GM15510 (cell line): Measurements from ENCODE around the gene RRAD.

Source experiments
- POLR2A ChIP-seq: IDR thresholded peaks from 3 replicates; pipeline ENCODE4 v1.6.1; 2011; ENCODE audit warnings: borderline replicate concordance; ENCODE audit not compliant: insufficient read length; ENCODE audit errors: extremely low read depth

Gene RRAD, protein sequence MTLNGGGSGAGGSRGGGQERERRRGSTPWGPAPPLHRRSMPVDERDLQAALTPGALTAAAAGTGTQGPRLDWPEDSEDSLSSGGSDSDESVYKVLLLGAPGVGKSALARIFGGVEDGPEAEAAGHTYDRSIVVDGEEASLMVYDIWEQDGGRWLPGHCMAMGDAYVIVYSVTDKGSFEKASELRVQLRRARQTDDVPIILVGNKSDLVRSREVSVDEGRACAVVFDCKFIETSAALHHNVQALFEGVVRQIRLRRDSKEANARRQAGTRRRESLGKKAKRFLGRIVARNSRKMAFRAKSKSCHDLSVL

DNA sequence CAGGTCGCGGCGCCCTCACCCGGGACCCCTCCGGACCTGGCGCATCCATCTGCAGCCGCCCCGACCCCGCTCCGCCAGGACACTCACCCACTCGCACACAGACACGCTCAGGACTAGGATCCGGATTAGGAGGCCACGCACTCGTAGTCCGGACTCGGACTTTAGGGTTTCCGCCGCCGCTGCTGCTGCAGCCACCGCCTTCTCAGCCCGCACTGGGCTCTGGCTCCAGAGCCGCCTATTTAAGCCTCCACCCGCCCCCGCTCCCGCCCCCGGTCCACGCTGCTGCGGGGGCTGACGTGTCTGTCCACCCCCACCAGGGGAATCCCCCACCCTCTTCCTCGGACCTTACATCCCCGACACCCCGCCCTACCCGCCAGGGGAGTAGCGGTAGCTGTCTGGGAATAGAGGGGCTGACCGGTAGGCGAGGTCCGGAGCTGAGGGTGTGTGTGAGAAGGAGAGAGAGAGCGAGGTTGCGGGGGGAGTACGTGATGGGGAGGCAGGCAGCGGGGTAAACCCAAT, at the start of gene RRAD:
TSS of gene RRAD (minus strand) at position 214 of the 519 bp plus-strand sequence. CDS start 356 bp downstream, outside the sequence.
- TF ChIP-seq POLR2A = no peak

DNA sequence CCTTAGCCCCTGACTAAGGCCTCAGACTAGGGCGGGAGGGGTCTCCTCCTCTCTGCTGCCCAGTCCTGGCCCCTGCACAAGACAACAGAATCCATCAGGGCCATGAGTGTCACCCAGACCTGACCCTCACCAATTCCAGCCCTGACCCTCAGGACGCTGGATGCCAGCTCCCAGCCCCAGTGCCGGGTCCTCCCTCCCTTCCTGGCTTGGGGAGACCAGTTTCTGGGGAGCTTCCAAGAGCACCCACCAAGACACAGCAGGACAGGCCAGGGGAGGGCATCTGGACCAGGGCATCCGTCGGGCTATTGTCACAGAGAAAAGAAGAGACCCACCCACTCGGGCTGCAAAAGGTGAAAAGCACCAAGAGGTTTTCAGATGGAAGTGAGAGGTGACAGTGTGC, 48.4 kb upstream of the RRAD start:
- TF ChIP-seq POLR2A = no peak

DNA sequence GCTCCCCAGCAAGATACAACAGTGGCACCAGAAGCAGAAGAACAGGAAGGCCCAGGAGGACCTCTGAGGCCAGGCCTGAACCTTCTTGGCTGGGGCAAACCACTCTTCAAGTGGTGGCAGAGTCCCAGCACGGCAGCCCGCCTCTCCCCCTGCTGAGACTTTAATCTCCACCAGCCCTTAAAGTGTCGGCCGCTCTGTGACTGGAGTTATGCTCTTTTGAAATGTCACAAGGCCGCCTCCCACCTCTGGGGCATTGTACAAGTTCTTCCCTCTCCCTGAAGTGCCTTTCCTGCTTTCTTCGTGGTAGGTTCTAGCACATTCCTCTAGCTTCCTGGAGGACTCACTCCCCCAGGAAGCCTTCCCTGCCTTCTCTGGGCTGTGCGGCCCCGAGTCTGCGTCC, 47.6 kb upstream of the RRAD start:
- no peak for TF ChIP-seq POLR2A

DNA sequence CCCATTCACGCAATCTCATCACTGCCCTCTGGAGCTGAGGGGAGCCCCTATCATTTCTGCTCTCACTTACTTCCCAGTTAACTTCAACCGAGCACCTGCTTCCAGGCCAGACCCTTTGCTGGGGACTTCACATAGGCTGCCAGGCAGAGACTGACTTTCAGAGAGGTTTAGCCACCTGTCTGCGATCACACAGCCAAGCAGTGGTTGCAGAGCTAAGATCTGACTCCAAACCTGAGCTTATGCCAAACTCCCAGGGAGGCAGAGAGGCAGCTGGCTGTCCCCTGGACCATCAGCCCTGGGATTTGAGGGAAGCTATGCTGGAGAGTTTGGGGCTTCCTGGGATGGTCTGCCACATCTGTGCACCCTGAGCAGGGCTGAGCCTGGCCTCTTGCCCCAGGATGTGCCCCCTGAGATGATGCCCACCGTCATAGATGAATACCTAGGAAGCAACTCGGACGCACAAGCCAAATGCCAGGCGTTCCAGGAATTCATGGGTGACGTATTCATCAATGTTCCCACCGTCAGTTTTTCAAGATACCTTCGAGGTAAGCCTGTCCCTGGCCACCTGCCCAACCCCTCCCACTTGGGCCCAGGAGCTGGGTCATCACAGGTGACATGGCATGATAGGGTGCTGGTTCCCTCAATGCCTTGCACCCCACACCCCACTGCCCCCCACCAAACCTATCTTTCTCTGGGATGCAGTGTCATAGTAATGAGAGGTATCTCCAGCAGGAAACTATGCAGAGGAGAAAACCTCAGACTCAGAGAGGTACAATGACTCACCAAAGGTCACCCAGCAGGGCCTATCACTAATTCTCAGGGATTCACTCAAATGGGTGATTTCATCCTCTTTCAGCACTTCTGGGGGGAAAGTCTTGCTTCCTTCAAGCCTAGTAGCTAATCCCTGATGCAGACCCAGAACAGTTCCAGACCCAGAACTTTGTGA, 45.7 kb upstream of the RRAD start:
- no peak for TF ChIP-seq POLR2A

DNA sequence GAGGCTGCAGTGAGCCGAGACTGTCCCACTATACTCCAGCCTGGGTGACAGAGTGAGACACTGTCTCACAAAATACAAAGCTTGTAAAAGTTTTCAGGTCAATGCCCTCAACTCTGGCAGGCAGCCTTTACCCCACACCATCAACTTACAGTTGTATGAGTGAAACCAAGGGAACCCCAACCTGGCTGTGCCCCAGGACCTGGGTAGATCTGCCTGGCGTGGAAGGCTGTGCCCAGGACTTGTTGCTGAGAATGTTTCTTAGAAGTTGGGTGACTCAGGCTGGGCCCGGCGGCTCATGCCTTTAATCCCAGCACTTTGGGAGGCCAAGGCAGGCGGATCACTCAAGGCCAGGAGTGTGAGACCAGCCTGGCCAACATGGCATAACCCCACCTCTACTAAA, 43.5 kb upstream of the RRAD start:
- no peak for TF ChIP-seq POLR2A

DNA sequence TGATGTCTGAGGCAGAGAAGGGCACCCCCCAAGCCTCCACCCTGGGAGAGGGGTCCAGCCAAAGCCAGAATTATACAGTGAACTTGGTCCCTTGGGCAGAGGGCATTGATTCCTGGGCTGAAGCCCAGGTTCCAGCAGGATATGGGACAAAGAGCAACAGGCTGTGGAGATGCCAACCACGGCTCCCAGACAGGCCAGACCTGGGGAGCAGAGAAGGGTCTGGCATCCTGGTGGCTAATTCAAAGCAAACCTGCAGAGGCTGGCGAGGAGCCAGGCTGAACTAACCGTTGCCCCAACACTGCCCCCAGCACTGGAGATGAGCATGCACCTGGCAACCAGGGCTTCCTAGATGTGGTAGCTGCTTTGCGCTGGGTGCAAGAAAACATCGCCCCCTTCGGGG, 38.7 kb upstream of the RRAD start:
- TF ChIP-seq POLR2A = no peak

DNA sequence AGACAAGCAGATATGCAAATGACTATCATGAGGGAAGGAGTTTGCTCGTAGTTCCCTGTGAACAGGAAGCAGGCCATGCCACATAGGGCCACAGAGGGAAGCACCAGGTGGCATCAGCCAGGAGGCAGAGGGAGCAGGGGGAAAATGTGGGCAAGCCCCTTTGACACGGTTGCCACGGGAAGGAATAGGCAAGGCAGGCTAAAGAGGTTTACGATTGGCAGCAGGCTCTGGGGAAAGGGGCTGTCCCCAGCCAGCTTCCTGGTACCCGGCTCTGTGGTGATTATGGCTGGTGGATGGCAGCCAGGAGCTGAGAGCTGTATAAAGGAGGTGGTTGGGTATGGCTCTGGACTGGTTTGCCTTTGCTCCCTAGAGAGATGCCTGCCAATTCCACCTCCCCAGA, 36.6 kb upstream of the RRAD start:
- TF ChIP-seq POLR2A = no peak

DNA sequence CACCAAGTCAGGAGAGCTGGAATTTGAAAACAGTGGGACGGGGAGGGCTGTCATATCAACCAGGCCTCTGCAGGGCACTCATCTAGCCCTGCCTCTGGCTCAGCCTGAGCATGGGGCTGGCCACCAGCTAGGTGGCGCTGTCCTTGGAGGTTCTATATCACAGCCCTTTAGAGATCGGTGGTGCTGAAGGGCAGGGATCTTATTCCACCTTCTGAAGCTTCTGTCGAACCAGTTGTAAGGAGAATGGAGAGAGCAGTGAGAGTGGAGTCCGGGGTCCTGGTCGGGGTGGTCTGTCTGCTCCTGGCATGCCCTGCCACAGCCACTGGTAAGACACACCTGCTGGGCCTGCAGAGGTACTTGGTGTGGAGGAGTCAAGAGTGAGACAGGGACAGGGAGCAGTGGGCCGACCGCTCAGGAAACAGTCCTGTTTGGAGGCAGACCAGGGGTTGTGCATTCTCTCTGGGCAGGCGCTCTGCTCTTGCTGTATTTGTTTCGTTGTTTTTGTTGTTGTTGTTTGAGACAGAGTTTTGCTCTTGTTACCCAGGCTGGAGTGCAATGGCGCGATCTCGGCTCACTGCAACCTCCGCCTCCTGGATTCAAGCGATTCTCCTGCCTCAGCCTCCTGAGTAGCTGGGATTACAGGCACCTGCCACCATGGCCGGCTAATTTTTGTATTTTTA, 35.9 kb upstream of the RRAD start, which contains the start of gene CES3:
TSS of gene CES3 (plus strand) at position 202 of the 680 bp plus-strand sequence. CDS start at position 244, 42 bp downstream.
- TF ChIP-seq POLR2A = no peak

DNA sequence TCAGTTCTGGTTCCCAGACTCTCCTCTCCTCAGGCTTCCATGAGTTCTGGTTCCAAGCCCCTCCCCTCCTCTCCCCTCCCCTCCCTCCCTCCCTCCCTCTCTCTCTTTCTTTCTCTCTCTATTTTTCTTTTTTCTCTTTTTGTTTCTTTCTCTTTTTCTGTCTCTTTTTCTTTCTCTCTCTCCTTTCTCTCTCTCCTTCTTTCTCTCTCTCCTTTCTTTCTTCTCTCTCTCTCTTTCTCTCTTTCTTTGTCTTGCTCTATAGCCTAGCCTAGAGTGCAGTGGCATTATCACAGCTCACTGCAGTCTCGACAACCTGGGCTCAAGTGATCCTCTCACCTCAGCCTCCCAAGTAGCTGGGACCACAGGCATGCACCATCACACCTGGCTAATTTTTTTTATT, 34.9 kb upstream of the RRAD start:
- TF ChIP-seq POLR2A = no peak

DNA sequence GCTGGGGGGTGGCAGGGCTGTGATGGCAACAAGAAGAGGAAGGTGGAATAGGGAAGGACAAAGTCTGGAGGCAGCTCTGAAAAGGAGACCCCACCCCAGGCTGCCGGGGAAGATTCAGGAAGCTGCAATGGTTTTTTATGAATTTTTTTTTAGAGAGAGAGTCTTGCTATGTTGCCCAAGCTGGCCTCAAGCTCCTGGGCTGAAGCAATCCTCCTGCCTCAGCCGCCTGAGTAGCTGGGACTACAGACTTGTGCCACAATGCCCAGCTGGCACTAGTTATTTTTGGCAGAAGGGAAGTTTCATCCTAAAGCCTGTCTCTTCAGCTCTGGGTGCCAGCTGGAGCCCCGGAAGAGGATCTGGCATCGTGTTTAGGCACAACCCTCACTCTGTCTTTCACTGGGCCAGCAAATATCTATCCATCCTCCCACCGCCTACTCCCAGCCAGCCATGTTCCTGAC, 34.4 kb upstream of the RRAD start:
- no peak for TF ChIP-seq POLR2A

DNA sequence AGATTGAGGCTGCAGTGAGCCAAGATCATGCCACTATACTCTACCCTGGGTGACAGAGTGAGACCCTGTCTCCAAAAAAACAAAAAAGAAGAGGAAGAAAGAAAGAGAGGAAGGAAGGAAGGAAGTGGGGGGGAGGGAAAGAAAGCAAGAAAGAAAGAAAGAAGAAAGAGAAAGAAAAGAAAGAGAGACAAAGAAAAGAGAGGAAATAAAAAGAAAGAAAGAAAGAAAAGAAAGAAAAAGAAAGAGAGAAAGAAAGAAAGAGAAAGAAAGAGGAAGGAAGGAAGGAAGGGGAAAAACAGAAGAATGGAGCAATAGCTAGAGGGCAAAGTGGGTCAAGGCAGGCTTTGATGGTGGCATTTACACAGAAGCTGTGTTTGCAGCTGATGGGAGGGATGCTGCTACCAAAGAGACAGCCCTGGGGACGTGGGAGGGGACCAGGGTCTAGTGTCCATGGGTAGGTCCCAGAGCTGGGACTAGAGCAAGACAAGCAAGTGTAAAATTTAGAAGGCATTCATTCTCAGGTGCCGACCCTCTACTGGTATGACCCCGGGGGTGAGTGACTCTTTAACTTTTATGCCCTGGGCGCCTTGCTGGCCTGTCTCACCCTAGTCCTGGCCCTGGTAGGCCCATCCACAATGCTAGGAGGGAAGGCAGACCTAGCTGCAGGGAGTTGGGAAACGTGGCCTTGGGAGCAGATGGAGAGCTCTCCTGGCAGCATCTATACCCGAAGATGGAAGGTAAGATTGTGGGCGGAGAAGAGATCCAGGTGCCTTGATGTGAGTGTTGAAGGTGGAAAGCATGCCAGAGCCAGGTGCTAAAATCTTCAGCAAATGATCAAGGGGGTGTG, 33.7 kb upstream of the RRAD start:
- TF ChIP-seq POLR2A = no peak

DNA sequence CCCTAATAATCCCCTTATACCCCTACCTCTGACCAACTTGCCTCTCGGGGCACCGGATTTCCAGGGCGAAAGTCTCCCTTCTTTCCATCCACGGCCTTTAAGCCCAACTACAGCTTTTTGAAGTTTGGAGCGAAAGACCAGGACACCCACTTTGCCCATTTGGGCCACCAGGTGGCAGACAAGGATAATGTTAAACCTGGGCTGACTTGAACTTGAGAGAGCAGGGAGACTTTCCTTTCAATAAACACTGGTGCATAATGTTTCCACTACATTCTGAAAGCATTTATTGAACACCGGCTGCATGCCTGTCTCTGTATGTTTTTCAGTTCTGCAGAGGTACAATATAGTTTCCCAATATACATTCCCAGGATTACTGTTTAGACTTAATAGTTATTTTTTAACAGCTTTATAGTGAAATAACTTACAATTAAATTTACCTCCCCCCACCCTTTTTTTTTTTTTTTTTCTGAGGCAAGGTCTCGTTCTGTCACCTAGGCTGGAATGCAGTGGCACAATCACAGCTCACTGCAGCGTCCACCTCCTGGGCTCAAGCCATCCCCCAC, 28.8 kb upstream of the RRAD start:
- no peak for TF ChIP-seq POLR2A

DNA sequence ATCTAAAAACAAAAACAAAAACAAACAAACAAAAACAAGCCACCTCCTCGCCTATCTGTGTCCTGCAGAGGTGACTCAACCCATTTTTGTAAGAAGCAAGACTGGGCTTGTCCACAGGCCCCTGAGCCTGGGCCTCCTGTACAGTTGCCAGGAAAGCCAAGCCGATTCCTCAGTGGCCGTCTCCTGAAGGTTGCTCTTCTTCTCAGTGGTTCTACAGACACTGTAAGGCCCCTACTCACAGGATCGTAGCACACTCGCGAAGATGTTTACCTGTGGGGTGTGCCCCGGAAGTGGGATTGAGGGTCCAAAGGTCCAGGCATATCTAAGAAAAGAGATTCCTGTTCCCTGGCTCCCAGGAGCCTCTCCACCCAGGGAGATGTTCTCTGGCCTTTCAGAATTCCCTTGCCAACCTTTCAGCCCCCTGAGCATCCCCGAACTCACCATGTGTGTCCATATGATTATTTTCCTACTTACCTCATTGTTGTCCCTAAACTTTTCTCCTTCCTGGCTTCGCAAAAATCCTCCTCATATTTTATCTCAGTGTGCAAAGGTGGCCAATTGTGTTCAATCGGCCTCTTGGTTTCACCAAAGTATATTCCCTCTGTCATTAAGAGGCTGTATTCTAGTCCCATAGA, 28.2 kb upstream of the RRAD start:
- TF ChIP-seq POLR2A = no peak
